H1 (cell line): ENCODE measurements around the gene STEAP3. TPM values are rescaled to one million over a fixed set of nuclear protein-coding genes. Genes with fewer than 3 reads are reported as not detected.

Experiments used
- ASH2L ChIP-seq: fragments of 200-600, 300-600 bp; sonication (generic); IDR thresholded peaks from one replicate; pipeline ENCODE4 v1.7.1; 2017; ENCODE audit warnings: low read length
- EP300 ChIP-seq, 2 experiments: IDR thresholded peaks; 1 replicate in 1 of 2; 2 replicates in 1 of 2; pipeline ENCODE4 v1.6.1; 2011 to 2012; ENCODE audit warnings: low read depth in 2 of 2, low read length in 2 of 2, mild to moderate bottlenecking in 2 of 2, borderline replicate concordance in 1 of 2, inconsistent platforms in 1 of 2, moderate library complexity in 1 of 2
- KDM4A ChIP-seq: IDR thresholded peaks from one replicate; pipeline ENCODE4 v1.7.1; 2012; ENCODE audit warnings: low read depth, mild to moderate bottlenecking, moderate library complexity, low read length, inconsistent platforms; ENCODE audit not compliant: severe bottlenecking
- polyA plus RNA-seq, 7 experiments: library from polyadenylated mRNA; depleted of rRNA in 3 of 7; stranded (reverse) in 5 of 7; unstranded in 2 of 7; fragments of >200 nt in 5 of 7; fragments of 200-250 nt in 2 of 7; gene quantifications; 1 replicate in 5 of 7; 2 replicates in 1 of 7; 4 replicates in 1 of 7; pipeline versions ENCODE4 v1.2.1 to v1.2.3, GENCODE V29; 2011 to 2013; ENCODE audit warnings: missing spikeins in 2 of 7, mixed read lengths in 2 of 7
- total RNA-seq: library from RNA; stranded (reverse); fragmentation: NEBNext Ultra II Directional; extraction: Animal tissue kit (Norgen Biotek cat#: 25700); gene quantifications from 2 replicates; pipeline ENCODE4 v1.2.1, GENCODE V29; 2021
- TF ChIP-seq, protein P1 (sequence below): IDR thresholded peaks from 2 replicates; pipeline ENCODE4 v1.6.1; 2011; ENCODE audit warnings: low read depth, mild to moderate bottlenecking, low read length; ENCODE audit not compliant: insufficient read depth
- TF ChIP-seq, protein P2 (sequence below): IDR thresholded peaks from 2 replicates; pipeline ENCODE4 v1.6.1; 2012; ENCODE audit warnings: inconsistent platforms
- TF ChIP-seq, protein P3 (sequence below): IDR thresholded peaks from 2 replicates; pipeline ENCODE4 v1.6.1; 2012; ENCODE audit warnings: inconsistent platforms

Gene STEAP3
- total and polyA plus RNA-seq, 2 of the 8 experiments (the other 6 are each of a cell fraction or from before 2014, with no cell fraction given), result 21.7 to 27.9 TPM

DNA sequence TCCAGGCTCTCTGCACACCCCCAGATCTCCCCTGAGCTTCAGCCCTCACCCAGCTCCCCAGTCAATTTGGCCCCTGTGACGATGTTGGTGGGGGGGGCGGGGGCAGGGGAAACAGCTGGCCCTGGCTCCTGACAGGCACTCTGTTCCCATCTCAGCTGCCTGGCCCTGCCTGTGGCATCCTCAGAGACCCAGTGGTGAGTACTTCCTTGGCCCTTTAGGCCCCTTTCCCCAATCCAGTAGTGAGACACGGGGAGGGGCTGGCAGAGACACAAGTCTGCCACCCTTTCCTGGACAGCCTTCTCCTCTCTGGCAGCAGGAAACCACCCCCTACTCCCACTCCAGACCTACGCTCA is 45.8 kb upstream of the STEAP3 start (continued):
- no peak for TF ChIP-seq KDM4A
- no peak for TF ChIP-seq ASH2L
- TF ChIP-seq, protein P1, sequence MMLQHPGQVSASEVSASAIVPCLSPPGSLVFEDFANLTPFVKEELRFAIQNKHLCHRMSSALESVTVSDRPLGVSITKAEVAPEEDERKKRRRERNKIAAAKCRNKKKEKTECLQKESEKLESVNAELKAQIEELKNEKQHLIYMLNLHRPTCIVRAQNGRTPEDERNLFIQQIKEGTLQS, result no peak
- TF ChIP-seq, protein P2, sequence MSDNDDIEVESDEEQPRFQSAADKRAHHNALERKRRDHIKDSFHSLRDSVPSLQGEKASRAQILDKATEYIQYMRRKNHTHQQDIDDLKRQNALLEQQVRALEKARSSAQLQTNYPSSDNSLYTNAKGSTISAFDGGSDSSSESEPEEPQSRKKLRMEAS, result no peak
- TF ChIP-seq, protein P3, sequence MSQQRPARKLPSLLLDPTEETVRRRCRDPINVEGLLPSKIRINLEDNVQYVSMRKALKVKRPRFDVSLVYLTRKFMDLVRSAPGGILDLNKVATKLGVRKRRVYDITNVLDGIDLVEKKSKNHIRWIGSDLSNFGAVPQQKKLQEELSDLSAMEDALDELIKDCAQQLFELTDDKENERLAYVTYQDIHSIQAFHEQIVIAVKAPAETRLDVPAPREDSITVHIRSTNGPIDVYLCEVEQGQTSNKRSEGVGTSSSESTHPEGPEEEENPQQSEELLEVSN, result no peak
- TF ChIP-seq EP300 (IDR thresholded peaks at IDR 0.05; ENCODE audit: borderline replicate concordance in 1 of 2, low read depth in 2 of 2, low read length in 2 of 2), result no peak
- TF ChIP-seq, all 59 proteins: peak for 0
